Endothelial cell (in vitro differentiated cells): ENCODE measurements around the gene BPIFA2. TPM values are rescaled to one million over a fixed set of nuclear protein-coding genes. Genes with fewer than 3 reads are reported as not detected.

Experiments
- DNase-seq: peaks from one replicate; pipeline ENCODE4 v3.0.0; 2021; ENCODE audit warnings: low spot score
- H3K27ac Mint-ChIP-seq: one replicate; pipeline ENCODE4 v1.8.0; 2021; ENCODE audit warnings: mixed read lengths, inconsistent platforms; ENCODE audit not compliant: unreplicated experiment
- H3K27me3 Mint-ChIP-seq: one replicate; pipeline ENCODE4 v1.8.0; 2021; ENCODE audit warnings: mild to moderate bottlenecking, moderate library complexity, mixed read lengths, inconsistent platforms; ENCODE audit not compliant: unreplicated experiment
- H3K36me3 Mint-ChIP-seq: one replicate; pipeline ENCODE4 v1.8.0; 2021; ENCODE audit warnings: mild to moderate bottlenecking, low read depth, mixed read lengths, inconsistent platforms; ENCODE audit not compliant: unreplicated experiment
- H3K4me1 Mint-ChIP-seq: one replicate; pipeline ENCODE4 v1.8.0; 2021; ENCODE audit warnings: mild to moderate bottlenecking, mixed read lengths, inconsistent platforms; ENCODE audit not compliant: unreplicated experiment
- H3K4me3 Mint-ChIP-seq: one replicate; pipeline ENCODE4 v1.8.0; 2021; ENCODE audit warnings: mild to moderate bottlenecking, mixed read lengths, inconsistent platforms; ENCODE audit not compliant: unreplicated experiment
- H3K9me3 Mint-ChIP-seq: one replicate; pipeline ENCODE4 v1.8.0; 2021; ENCODE audit warnings: mixed read lengths, inconsistent platforms; ENCODE audit not compliant: unreplicated experiment
- total RNA-seq: library from RNA; stranded (reverse); fragmentation: NEBNext Ultra II Directional; extraction: Animal tissue kit (Norgen Biotek cat#: 25700); gene quantifications from one replicate; pipeline ENCODE4 v1.2.1, GENCODE V29; 2021; ENCODE audit not compliant: unreplicated experiment
- TF ChIP-seq, protein P1 (sequence below): fragments of 200-600 bp; sonication (generic); IDR thresholded peaks from one replicate; pipeline ENCODE4 v1.5.0; 2021; ENCODE audit warnings: antibody characterized with exemption; ENCODE audit not compliant: unreplicated experiment

BPIFA2 gene
- total RNA-seq, 1 donor from 2014 or later = not detected

DNA sequence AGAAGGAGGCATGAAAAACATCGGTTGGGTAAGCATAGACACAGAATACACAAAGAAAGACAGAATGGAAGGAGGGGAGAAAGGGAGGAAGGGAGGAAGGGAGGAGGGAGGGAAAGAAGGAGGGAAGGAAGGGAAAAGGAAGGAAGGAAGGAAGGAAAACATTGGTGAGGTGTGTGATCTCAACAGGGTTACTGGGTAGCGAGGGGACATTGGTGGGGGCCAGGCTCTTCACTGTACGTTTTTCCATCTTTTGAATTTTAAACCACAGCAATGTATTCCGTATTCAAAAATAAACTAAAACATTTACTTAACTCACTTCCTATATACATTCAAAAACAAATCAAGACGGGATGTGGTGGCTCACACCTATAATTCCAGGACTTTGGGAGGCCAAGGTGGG, 20.7 kb upstream of the BPIFA2 start:
- H3K27me3 Mint-ChIP-seq = peaks cover 2% of the 10 kb centered on the region
- no peaks in the 10 kb centered on the region for H3K36me3 Mint-ChIP-seq
- no peaks in the 10 kb centered on the region for H3K4me1 Mint-ChIP-seq
- DNase-seq = no peak
- no peaks in the 10 kb centered on the region for H3K9me3 Mint-ChIP-seq
- TF ChIP-seq, protein P1, sequence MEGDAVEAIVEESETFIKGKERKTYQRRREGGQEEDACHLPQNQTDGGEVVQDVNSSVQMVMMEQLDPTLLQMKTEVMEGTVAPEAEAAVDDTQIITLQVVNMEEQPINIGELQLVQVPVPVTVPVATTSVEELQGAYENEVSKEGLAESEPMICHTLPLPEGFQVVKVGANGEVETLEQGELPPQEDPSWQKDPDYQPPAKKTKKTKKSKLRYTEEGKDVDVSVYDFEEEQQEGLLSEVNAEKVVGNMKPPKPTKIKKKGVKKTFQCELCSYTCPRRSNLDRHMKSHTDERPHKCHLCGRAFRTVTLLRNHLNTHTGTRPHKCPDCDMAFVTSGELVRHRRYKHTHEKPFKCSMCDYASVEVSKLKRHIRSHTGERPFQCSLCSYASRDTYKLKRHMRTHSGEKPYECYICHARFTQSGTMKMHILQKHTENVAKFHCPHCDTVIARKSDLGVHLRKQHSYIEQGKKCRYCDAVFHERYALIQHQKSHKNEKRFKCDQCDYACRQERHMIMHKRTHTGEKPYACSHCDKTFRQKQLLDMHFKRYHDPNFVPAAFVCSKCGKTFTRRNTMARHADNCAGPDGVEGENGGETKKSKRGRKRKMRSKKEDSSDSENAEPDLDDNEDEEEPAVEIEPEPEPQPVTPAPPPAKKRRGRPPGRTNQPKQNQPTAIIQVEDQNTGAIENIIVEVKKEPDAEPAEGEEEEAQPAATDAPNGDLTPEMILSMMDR = no peak
- no peak overlapping the region for H3K27ac Mint-ChIP-seq
- H3K4me3 Mint-ChIP-seq = no peak overlapping the region

DNA sequence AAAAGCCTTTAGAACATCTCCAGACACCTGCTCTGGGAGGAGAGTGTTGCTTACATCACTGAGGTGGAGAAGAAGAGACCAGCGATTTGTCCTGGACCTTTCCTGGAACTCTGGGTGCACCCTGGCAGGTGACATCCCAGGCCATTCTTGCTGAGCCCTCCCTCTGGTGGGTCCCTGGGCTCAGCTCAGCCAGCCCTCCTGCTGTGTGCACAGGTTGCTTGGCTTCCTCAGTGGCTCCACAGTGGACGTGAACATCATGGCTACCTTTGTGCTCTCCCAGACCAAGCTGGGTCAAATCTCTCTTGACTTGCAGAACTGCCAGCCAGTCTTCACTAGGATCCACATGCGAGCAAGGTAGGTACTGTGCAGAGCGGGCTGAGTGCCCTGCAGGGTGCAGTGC, 19.9 kb upstream of the BPIFA2 start:
- TF ChIP-seq, protein P1 = no peak
- Mint-ChIP-seq H3K27ac (no peak overlapping the region), H3K9me3 (no peaks in the 10 kb centered on the region), H3K4me1 (no peaks in the 10 kb centered on the region), H3K36me3 (no peaks in the 10 kb centered on the region), H3K4me3 (no peak overlapping the region), H3K27me3 (peaks cover 2% of the 10 kb centered on the region)
- DNase-seq = no peak

- Mint-ChIP-seq H3K36me3 (no peaks in the 10 kb centered on the region), H3K4me1 (no peaks in the 10 kb centered on the region), H3K9me3 (no peaks in the 10 kb centered on the region), H3K27ac (no peak overlapping the region), H3K27me3 (no peaks in the 10 kb centered on the region), H3K4me3 (no peak overlapping the region)
- no peak for DNase-seq
- TF ChIP-seq, protein P1 = no peak
Measured at GRCh38 chr20:33154252-33154651, 13.7 kb upstream of the BPIFA2 start.

DNA sequence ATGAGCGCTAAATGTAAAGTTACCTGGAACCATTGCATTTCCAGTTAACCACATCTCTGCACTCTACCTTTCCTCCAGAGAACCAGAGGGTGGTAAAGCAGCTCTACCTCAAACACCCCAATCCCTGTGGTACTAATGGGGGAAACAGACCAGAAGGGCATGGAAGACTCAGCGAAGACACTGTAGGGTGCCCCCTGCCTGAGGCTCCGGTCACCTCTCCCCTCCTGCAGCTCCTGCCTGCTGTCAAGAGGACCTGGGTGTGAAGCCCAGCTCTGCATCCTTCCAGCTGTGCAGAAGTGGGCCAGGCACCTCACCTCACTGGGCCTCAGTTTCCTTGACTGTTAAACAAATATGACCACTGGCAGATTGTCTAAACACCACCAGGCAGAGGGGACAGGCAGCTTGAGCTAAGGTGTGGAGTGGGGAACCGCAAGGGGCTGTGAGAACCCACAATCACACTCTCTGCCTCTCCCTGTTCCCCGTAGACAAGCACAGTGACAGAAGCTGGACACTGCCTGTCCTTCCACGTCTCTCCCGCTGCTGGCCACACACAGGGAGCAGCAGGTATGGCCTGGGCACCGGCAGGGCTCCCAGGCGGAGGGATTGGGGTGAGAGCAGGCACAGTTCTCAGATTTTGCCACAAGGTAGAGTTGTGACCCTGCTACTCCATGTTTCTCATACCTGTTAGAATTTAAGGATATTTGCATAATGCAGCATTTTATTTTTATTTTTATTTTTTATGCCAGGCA, 9.1 kb upstream of the BPIFA2 start:
- no peak for DNase-seq
- Mint-ChIP-seq H3K4me3 (no peak overlapping the region), H3K27ac (no peak overlapping the region), H3K36me3 (no peaks in the 10 kb centered on the region), H3K9me3 (no peaks in the 10 kb centered on the region), H3K27me3 (peaks cover 5% of the 10 kb centered on the region), H3K4me1 (no peaks in the 10 kb centered on the region)
- TF ChIP-seq, protein P1 = no peak

GRCh38 chr20:33159713-33160112, 8.2 kb upstream of the BPIFA2 start:
- H3K27ac Mint-ChIP-seq = no peak overlapping the region
- H3K36me3 Mint-ChIP-seq = no peaks in the 10 kb centered on the region

More at GRCh38 chr20:33159713-33160112, 8.2 kb upstream of the BPIFA2 start:
- TF ChIP-seq, protein P1 = no peak
- no peak for DNase-seq
- Mint-ChIP-seq H3K4me3 (no peak overlapping the region), H3K9me3 (no peaks in the 10 kb centered on the region), H3K4me1 (no peaks in the 10 kb centered on the region), H3K27me3 (peaks cover 5% of the 10 kb centered on the region)
